ENCODE data around the gene MFN1.

The MFN1 gene

DNA sequence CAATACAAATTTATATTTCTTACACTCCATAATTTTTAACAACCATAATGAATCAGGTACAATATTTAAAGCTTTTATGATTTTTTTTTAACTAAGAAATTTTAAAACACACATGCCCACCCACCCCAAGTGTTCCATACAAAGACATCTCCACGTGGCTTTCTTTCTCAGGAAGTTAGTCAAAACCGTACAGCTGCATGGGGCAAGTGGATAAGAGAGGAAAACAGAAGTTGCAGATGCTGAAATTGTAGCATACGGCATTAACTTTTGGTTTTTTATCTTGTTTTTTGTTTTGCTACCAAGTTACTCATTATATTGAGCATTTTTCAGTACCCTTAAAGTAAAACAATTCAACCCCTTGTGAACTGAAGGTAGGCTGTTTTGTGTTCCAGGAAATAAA, 89.0 kb downstream of the MFN1 start:
- DNase-seq (ENCODE audit: extremely low read depth, insufficient read length): no peak
- TF ChIP-seq, protein P1, sequence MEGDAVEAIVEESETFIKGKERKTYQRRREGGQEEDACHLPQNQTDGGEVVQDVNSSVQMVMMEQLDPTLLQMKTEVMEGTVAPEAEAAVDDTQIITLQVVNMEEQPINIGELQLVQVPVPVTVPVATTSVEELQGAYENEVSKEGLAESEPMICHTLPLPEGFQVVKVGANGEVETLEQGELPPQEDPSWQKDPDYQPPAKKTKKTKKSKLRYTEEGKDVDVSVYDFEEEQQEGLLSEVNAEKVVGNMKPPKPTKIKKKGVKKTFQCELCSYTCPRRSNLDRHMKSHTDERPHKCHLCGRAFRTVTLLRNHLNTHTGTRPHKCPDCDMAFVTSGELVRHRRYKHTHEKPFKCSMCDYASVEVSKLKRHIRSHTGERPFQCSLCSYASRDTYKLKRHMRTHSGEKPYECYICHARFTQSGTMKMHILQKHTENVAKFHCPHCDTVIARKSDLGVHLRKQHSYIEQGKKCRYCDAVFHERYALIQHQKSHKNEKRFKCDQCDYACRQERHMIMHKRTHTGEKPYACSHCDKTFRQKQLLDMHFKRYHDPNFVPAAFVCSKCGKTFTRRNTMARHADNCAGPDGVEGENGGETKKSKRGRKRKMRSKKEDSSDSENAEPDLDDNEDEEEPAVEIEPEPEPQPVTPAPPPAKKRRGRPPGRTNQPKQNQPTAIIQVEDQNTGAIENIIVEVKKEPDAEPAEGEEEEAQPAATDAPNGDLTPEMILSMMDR (IDR thresholded peaks at IDR 0.05; ENCODE audit: insufficient read depth, low read length, poor library complexity, severe bottlenecking): no peak
- Histone ChIP-seq H3K4me3 (replicated peaks; ENCODE audit: low read depth, low read length) (no peak overlapping the region), H3K36me3 (ENCODE audit: control insufficient read depth, insufficient read depth, low read length) (no peaks in the 10 kb centered on the region), H3K27me3 (replicated peaks; ENCODE audit: control insufficient read depth, insufficient read depth, low read length) (no peaks in the 10 kb centered on the region)

DNA sequence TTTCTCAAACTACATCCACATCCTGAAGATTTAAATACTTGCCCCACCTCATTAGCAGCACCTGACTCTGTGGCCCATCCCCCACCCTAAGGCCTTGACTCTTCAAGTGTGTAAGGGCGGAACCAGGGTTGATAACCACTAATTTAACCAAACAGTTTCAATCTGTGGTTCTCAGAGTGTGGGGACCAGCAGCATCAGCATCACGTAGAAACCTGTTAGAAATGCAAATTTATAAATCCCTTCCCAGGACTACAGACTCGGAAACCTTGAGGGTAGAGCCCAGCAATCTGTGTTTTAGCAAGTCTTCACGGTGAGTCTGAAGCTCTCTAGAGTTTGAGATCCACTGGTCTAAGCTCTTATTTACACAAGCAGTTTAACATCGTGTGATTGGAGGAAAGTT, 91.3 kb downstream of the MFN1 start:
- no peak overlapping the region for H3K4me3 ChIP-seq (replicated peaks; ENCODE audit: low read depth, low read length)
- TF ChIP-seq, protein P1 (IDR thresholded peaks at IDR 0.05; ENCODE audit: insufficient read depth, low read length, poor library complexity, severe bottlenecking): no peak
- H3K36me3 ChIP-seq (ENCODE audit: control insufficient read depth, insufficient read depth, low read length): no peaks in the 10 kb centered on the region
- H3K27me3 ChIP-seq (replicated peaks; ENCODE audit: control insufficient read depth, insufficient read depth, low read length): no peaks in the 10 kb centered on the region
- peak; percentile 44 for DNase-seq (ENCODE audit: extremely low read depth, insufficient read length)
